Loucy (cell line): ENCODE data around the gene RALGDS.

Experiments
- H2AFZ ChIP-seq: fragments of 200-600 bp; sonication (generic); 2 replicates; pipeline ENCODE4 v1.6.0; 2016; ENCODE audit warnings: antibody characterized with exemption, mild to moderate bottlenecking, low read length, moderate library complexity
- H3F3A ChIP-seq: fragments of 200-600 bp; 2 replicates; pipeline ENCODE4 v1.6.0; 2016; ENCODE audit warnings: antibody characterized with exemption, low read depth, mild to moderate bottlenecking
- H3K27me3 ChIP-seq: fragments of 200-600 bp; sonication (generic); 2 replicates; pipeline ENCODE4 v1.6.1; 2014; ENCODE audit warnings: low read length, mild to moderate bottlenecking; ENCODE audit not compliant: insufficient read depth, poor library complexity, severe bottlenecking
- H3K36me3 ChIP-seq: fragments of 200-600 bp; sonication (generic); 2 replicates; pipeline ENCODE4 v1.6.1; 2016; ENCODE audit warnings: low read length; ENCODE audit not compliant: insufficient read depth
- H3K4me1 ChIP-seq: fragments of 200-600 bp; sonication (generic); 2 replicates; pipeline ENCODE4 v1.5.1; 2014; ENCODE audit warnings: low read length, mild to moderate bottlenecking; ENCODE audit not compliant: insufficient read depth, poor library complexity, severe bottlenecking
- H3K4me2 ChIP-seq: fragments of 200-600 bp; sonication (generic); 2 replicates; pipeline ENCODE4 v1.6.0; 2014; ENCODE audit warnings: antibody characterized with exemption, low read length, low read depth, mild to moderate bottlenecking; ENCODE audit not compliant: poor library complexity, severe bottlenecking
- H3K4me3 ChIP-seq: fragments of 200-600 bp; sonication (generic); 2 replicates; pipeline ENCODE4 v1.5.1; 2014; ENCODE audit warnings: low read length, mild to moderate bottlenecking, mixed read lengths; ENCODE audit not compliant: poor library complexity, severe bottlenecking
- H3K79me2 ChIP-seq: fragments of 200-600 bp; sonication (generic); 2 replicates; pipeline ENCODE4 v1.6.1; 2014; ENCODE audit warnings: low read length; ENCODE audit not compliant: insufficient read depth
- H3K9ac ChIP-seq: fragments of 200-600 bp; sonication (generic); 2 replicates; pipeline ENCODE4 v1.6.0; 2014; ENCODE audit warnings: mild to moderate bottlenecking, low read depth, low read length, moderate library complexity; ENCODE audit not compliant: poor library complexity, severe bottlenecking
- H3K9me2 ChIP-seq: fragments of 200-600 bp; sonication (generic); replicated peaks from 2 replicates; pipeline ENCODE4 v1.6.1; 2016; ENCODE audit warnings: low read depth, low read length, mixed read lengths
- H3K9me3 ChIP-seq: fragments of 200-600 bp; sonication (generic); 2 replicates; pipeline ENCODE4 v1.6.1; 2014; ENCODE audit warnings: mild to moderate bottlenecking, antibody characterized with exemption, low read length, low read depth; ENCODE audit not compliant: insufficient read depth
- H4K20me1 ChIP-seq: fragments of 200-600 bp; sonication (generic); 2 replicates; pipeline ENCODE4 v1.6.0; 2014; ENCODE audit warnings: antibody characterized with exemption, low read length, mild to moderate bottlenecking; ENCODE audit not compliant: insufficient read depth, poor library complexity, severe bottlenecking
- EZH2phosphoT487 ChIP-seq: fragments of 200-600 bp; IDR thresholded peaks from 2 replicates; pipeline ENCODE4 v1.6.1; 2018; ENCODE audit warnings: antibody characterized with exemption, mild to moderate bottlenecking, moderate library complexity, borderline replicate concordance
- TF ChIP-seq, protein P1 (sequence below): fragments of 200-600 bp; sonication (generic); conservative IDR thresholded peaks from 2 replicates; pipeline ENCODE4 v1.5.1; 2014; ENCODE audit warnings: mild to moderate bottlenecking, antibody characterized with exemption, low read length

Gene RALGDS

DNA sequence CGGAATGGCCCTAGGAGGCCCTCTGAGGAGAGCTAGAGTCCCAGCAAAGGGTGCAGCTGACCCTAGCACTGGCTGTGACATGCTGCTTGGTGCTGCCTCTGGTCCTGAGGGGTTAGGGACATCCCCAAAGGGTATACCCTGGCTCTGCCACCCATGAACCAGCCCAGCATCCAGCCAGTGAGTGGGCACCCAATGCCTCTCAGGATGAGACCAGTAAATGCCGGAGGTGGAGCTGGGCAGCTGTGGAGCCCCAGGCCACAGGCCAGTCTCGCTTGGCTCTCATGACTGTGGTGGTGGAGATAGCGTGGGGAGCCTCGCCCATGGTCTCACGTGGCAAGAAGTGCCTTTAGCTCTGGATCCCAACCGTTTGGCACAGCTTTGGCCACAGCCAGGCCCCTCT, 63.0 kb downstream of the RALGDS start:
- Histone ChIP-seq H4K20me1 (no peaks in the 10 kb centered on the region), H3K9me2 (no peaks in the 10 kb centered on the region), H3F3A (peaks cover 8% of the 10 kb centered on the region), H3K9me3 (no peaks in the 10 kb centered on the region), H3K79me2 (peaks cover 5% of the 10 kb centered on the region; the same call in 1 of the 2 replicates), H3K4me1 (peaks cover 58% of the 10 kb centered on the region), H3K4me3 (no peak overlapping the region), H3K36me3 (peaks cover 46% of the 10 kb centered on the region; the same call in 1 of the 2 replicates), H2AFZ (no peak overlapping the region), H3K27me3 (no peaks in the 10 kb centered on the region), H3K4me2 (peak overlapping the region; percentile 97), H3K9ac (peak overlapping the region; percentile 96)
- TF ChIP-seq, protein P1, sequence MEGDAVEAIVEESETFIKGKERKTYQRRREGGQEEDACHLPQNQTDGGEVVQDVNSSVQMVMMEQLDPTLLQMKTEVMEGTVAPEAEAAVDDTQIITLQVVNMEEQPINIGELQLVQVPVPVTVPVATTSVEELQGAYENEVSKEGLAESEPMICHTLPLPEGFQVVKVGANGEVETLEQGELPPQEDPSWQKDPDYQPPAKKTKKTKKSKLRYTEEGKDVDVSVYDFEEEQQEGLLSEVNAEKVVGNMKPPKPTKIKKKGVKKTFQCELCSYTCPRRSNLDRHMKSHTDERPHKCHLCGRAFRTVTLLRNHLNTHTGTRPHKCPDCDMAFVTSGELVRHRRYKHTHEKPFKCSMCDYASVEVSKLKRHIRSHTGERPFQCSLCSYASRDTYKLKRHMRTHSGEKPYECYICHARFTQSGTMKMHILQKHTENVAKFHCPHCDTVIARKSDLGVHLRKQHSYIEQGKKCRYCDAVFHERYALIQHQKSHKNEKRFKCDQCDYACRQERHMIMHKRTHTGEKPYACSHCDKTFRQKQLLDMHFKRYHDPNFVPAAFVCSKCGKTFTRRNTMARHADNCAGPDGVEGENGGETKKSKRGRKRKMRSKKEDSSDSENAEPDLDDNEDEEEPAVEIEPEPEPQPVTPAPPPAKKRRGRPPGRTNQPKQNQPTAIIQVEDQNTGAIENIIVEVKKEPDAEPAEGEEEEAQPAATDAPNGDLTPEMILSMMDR: no peak
- TF ChIP-seq EZH2phosphoT487: no peak

DNA sequence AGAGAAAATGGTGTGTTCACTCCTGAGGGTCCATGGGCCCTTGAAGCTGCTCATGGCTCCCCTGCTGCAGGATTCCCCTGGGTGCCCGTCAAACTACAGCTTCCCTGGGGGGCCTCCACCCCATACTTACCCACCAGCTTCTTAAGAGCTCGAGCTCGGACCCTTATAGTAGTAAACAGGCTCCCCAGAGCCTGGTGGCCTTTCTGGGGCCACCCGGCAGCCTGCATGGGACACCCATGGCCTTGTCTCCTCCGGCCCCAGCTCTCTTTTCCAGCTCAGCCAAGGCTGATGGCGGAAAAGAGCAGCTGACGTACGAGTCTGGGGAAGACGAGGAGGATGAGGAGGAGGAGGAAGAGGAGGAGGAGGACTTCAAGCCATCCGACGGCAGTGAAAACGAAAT, 63.5 kb downstream of the RALGDS start:
- Histone ChIP-seq H2AFZ (no peak overlapping the region), H3K79me2 (peaks cover 5% of the 10 kb centered on the region; the same call in 1 of the 2 replicates), H3K9ac (peak overlapping the region; percentile 96), H3F3A (peaks cover 8% of the 10 kb centered on the region), H4K20me1 (no peaks in the 10 kb centered on the region), H3K27me3 (no peaks in the 10 kb centered on the region), H3K4me2 (no peak overlapping the region), H3K4me1 (peaks cover 56% of the 10 kb centered on the region), H3K9me2 (no peaks in the 10 kb centered on the region), H3K4me3 (no peak overlapping the region), H3K9me3 (no peaks in the 10 kb centered on the region), H3K36me3 (peaks cover 49% of the 10 kb centered on the region; the same call in 1 of the 2 replicates)
- TF ChIP-seq, protein P1: no peak
- no peak for TF ChIP-seq EZH2phosphoT487

DNA sequence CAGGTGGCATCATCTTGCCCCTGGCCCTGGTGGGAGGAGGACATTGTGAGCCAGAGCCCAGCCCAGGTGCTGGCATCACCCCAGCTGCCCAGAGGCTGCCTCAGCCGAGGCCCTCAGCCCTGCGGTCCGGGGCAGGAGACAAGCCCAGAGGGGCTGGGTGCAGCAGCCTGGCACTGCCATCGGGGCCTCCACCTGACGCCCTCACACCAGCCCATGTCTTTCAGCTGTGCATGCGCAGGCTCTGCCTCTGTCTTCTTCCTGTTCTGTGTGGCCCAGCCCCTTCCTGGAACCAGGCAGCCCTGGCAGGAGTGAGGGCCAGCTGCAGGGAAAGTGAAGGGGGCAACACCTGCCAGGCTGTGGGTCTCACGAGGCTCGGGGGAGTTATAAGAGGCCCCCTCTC, 64.0 kb downstream of the RALGDS start:
- Histone ChIP-seq H2AFZ (no peak overlapping the region), H3K27me3 (no peaks in the 10 kb centered on the region), H4K20me1 (no peaks in the 10 kb centered on the region), H3K9me3 (no peaks in the 10 kb centered on the region), H3K9me2 (no peaks in the 10 kb centered on the region), H3K79me2 (peaks cover 5% of the 10 kb centered on the region; the same call in 1 of the 2 replicates), H3K4me2 (peak overlapping the region; percentile 6), H3F3A (peaks cover 8% of the 10 kb centered on the region), H3K4me1 (peaks cover 56% of the 10 kb centered on the region), H3K4me3 (no peak overlapping the region), H3K36me3 (peaks cover 54% of the 10 kb centered on the region; the same call in 1 of the 2 replicates), H3K9ac (peak overlapping the region; percentile 96)
- TF ChIP-seq, protein P1: no peak
- TF ChIP-seq EZH2phosphoT487: no peak
